ENCODE measurements around the gene PIAS1. TPM values are rescaled to one million over a fixed set of nuclear protein-coding genes. Genes with fewer than 3 reads are reported as not detected.

Gene PIAS1
- total and polyA plus RNA-seq, 2 donors (not counting 1 experiment from before 2014, with no cell fraction given): 28.8 to 87.3 TPM

- WGBS (ENCODE audit: insufficient coverage): 99% methylated on average over 6 of the region's 6 CpGs
- ATAC-seq (ENCODE audit: low read depth): no peak
- no peak overlapping the region for H3K4me3 Mint-ChIP-seq
Observed at GRCh38 chr15:68017201-68017600, 36.9 kb upstream of the PIAS1 start.

More at GRCh38 chr15:68017201-68017600, 36.9 kb upstream of the PIAS1 start:
- no peak for DNase-seq
- Mint-ChIP-seq H3K27me3 (peaks cover 14% of the 10 kb centered on the region), H3K27ac (no peak overlapping the region), H3K9me3 (ENCODE audit: insufficient read depth) (no peaks in the 10 kb centered on the region), H3K4me1 (no peaks in the 10 kb centered on the region)
- Histone ChIP-seq H4K20me1 (ENCODE audit: control insufficient read depth, insufficient read depth, low read length, poor library complexity, severe bottlenecking) (no peaks in the 10 kb centered on the region), H3K4me2 (replicated peaks; ENCODE audit: low read depth, low read length, poor library complexity, severe bottlenecking) (no peak overlapping the region), H3K27me3 (replicated peaks in 1 of 4; ENCODE audit: control extremely low read depth in 1 of 4, control insufficient read depth in 3 of 4, insufficient read depth in 4 of 4, low read length in 3 of 4) (peaks cover 0 to 6% (median 0%) of the 10 kb centered on the region in 4 experiments), H3K9ac (ENCODE audit: low read length) (no peak overlapping the region), H3K4me1 (ENCODE audit: control insufficient read depth in 2 of 2, insufficient read depth in 2 of 2, low read length in 2 of 2) (no peaks in the 10 kb centered on the region), H3K4me3 (ENCODE audit: control extremely low read depth in 1 of 5, extremely low read depth in 1 of 5, insufficient read depth in 1 of 5, low read depth in 2 of 5, low read length in 4 of 5) (no peak overlapping the region), H3K27ac (ENCODE audit: low read length in 2 of 2) (no peak overlapping the region), H3K36me3 (replicated peaks in 1 of 2; ENCODE audit: control extremely low read depth in 1 of 2, control insufficient read depth in 1 of 2, extremely low read depth in 1 of 2, insufficient read depth in 2 of 2, low read length in 1 of 2) (no peaks in the 10 kb centered on the region), H3K9me3 (ENCODE audit: control extremely low read depth in 1 of 3, control insufficient read depth in 2 of 3, insufficient read depth in 1 of 3, low read length in 2 of 3) (no peaks in the 10 kb centered on the region), H2AFZ (ENCODE audit: insufficient read depth, low read depth, low read length, poor library complexity, severe bottlenecking) (no peak overlapping the region), H3K79me2 (ENCODE audit: control insufficient read depth, insufficient read depth, low read length) (no peaks in the 10 kb centered on the region)
- TF ChIP-seq CTCF (IDR thresholded peaks at IDR 0.05) (no peak), EZH2 (IDR thresholded peaks at IDR 0.05; ENCODE audit: borderline replicate concordance, insufficient read depth, low read depth, low read length, poor library complexity, severe bottlenecking) (no peak)
- intact Hi-C loops (cut with micrococcal nuclease): no loop called here
- CTCF ChIA-PET: no interaction called here
- POLR2A ChIA-PET: no interaction called here
